GM18511 (cell line): Measurements from ENCODE around the gene USP24.

Source experiments
- ATAC-seq: cut with Tn5 transposase; IDR thresholded peaks from one replicate; pipeline ENCODE4 v1.9.1; 2021; ENCODE audit warnings: mild to moderate bottlenecking, moderate library complexity; ENCODE audit not compliant: unreplicated experiment

USP24 gene

DNA sequence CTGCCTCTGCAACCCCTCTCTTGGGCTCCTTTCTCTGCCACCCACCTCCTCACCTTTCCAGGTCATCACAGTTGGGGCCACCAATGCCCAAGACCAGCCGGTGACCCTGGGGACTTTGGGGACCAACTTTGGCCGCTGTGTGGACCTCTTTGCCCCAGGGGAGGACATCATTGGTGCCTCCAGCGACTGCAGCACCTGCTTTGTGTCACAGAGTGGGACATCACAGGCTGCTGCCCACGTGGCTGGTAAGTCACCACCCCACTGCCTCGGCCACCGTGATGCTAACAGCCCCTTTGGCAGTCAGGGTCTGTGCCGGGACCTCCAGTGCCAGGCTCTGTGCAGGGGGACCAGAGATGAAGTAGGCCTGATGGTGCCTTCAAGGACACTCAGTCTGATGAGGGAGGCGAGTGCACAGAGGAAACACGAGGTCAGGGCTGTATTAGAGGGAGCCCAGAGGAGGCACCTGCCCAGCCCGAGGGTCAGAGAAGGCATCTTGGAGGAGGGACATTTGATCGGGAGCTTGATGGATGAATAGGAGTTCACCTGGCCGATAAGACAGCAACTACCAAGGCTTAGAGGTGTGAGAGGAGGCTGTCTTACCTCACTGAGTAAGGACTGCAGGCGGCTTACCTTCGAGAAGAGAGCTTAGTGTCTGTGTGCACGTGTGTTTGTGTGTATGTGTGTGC is 157.8 kb downstream of the USP24 start:
- no peak for ATAC-seq

DNA sequence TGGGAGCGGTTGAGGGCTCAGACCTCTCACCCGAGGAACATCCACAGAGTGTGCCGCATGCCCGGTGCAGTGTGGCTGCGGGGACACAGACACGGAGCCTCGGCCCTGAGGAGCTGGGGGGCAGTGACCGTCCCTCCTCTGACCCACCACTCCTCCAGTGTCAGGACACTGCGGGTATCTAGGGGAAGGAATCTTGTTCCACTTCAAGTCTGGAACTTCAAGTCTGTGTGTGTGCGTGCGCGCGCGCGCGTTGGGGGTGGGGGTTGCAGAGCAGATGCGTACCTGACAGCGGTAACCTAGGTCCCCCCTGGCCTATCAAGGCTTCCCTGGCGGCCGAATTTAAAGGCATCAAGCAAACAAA is 158.6 kb downstream of the USP24 start:
- no peak for ATAC-seq

DNA sequence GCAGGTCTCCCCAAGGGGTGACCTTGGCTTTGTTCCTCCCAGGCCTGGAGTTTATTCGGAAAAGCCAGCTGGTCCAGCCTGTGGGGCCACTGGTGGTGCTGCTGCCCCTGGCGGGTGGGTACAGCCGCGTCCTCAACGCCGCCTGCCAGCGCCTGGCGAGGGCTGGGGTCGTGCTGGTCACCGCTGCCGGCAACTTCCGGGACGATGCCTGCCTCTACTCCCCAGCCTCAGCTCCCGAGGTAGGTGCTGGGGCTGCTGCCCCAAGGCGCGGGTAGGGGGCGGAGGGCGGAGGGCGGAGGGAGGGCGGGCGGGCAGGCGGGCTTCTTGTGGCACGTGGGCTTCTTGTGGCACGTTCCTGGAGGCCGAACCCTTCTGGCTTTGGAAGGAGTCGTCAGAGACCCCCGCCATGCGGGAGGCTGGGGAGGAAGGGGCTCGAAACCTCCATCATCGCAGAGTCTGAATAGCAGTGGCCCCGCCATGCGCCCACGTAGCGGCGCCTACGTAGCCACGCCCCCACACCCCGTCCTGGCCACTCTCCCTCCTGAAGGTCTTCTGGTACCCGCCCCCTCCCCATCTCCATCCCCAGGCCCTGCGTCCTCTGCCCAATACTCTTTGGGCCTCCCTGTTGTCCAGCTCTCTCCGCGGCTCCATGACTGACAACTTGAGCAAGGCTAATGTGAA is 159.1 kb downstream of the USP24 start:
- no peak for ATAC-seq

- no peak for ATAC-seq
Measured at GRCh38 chr1:55055084-55055882, 159.9 kb downstream of the USP24 start.

DNA sequence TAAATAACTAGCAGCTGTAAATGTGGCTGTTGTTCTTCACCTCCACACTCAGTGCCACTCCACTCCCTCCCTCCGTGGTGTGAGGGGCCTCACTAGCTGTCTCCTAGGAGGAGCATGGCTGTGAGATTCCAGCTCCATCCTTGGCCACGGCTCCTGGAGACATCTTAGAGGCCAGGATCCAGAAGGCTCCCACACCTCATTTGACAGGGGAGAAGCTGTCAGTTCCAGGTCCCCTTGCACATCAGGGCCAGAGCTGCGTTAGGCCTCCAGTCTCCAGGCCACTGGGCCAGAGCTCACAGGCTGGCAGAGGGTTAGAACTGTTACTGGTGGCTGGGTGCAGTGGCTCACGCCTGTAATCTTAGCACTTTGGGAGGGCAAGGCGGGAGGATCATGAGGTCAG is 160.8 kb downstream of the USP24 start:
- no peak for ATAC-seq

DNA sequence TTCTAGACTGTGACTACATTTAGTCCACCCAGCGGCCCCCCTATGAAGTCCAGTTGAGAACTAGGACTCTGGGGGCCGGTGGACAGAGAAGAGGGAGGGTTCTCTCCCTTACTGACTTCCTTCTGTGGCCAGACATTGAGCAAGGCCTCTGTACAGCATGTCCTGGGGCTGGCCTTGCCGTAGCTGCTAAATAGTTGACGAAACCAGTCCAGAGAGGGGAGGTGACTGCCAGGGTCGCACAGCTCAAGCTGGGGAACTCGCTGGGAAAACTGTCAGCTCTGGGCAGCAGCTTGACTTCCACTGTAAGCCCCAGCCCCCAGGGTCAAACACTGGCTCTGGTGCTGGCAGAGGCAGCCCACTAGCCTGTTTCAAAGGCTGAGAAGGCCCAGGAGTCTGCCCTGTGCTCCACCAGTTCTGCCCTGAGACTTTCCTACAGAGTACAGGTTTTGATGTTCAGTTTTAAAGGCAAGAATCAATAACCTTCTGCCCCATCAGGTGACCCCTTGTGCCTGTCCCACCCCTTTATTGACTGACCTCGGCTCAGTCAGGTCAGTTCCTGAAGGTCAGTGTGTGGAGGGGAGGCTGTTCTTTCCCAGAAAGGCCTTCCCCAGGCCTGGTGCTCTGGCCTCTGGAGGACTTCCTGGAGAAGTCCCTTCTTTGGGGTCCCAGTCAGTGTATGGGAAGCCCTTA is 161.8 kb downstream of the USP24 start:
- ATAC-seq: no peak

DNA sequence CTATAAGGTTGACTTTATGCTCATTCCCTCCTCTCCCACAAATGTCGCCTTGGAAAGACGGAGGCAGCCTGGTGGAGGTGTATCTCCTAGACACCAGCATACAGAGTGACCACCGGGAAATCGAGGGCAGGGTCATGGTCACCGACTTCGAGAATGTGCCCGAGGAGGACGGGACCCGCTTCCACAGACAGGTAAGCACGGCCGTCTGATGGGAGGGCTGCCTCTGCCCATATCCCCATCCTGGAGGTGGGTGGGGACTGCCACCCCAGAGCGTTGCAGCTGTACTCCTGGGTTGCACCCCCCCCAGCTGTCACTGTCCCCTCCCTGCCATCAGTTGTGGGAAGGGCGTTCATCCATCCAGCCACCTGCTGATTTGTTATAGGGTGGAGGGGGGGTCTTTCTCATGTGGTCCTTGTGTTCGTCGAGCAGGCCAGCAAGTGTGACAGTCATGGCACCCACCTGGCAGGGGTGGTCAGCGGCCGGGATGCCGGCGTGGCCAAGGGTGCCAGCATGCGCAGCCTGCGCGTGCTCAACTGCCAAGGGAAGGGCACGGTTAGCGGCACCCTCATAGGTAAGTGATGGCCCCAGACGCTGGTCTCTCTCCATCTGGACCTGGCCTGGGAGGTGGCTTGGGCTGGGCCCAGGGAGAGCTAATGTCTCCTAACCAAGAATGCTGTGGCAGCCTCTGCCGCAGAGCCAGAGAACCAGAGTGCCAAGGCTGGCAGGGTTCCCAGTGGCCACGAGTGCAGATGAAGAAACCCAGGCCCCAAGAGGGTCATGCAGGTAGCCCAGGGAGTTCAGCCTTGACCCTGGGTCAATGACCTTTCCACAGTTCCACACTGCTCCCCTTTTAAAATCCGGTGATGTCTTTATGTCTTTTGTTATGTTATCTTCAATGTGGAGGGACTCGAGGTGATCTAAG is 162.7 kb downstream of the USP24 start:
- ATAC-seq: no peak

GRCh38 chr1:55051621-55052020 is 163.5 kb downstream of the USP24 start:
- no peak for ATAC-seq

DNA sequence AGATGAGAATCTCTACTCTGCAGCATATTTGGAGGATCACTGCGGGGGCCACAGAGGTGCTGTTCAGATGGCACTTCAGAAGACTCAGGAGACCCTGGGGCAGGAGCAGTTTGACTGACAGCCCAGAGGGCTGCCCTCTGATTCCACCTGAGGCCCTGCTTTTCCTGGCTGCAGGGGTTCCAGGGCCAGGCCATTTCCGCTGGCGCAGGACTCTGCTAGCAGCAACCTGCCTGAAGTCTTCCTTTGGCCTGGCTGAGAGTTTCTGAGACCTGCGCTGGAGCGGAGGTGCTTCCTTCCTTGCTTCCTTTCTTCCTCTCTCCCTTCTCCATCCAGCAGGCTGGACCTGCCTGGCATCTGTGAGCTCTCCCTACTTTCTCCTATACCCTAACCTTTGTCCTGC is 164.0 kb downstream of the USP24 start:
- no peak for ATAC-seq

- no peak for ATAC-seq
Measured at GRCh38 chr1:55050283-55050682, 164.9 kb downstream of the USP24 start.

DNA sequence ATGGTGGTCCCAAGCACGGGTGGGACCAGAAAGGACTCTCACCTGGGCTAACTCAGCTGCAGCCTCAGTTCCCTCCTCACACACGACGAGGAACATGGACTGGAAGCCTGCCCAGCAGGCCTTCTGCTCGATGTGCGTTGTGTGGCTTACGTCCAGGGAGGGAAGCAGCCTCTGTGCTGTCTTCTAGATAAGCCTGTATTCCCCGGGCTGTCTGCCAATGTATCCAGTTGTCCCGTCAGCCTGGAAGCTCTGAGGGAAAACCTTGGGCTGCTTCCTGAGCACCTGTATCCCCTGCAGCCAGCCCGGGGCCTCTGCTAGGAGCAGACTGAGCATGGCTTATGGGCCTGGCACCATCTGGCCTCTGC is 165.3 kb downstream of the USP24 start:
- ATAC-seq: no peak

GRCh38 chr1:55049271-55049913 is 165.8 kb downstream of the USP24 start:
- no peak for ATAC-seq

GRCh38 chr1:55048453-55049270 is 166.5 kb downstream of the USP24 start:
- ATAC-seq: no peak

DNA sequence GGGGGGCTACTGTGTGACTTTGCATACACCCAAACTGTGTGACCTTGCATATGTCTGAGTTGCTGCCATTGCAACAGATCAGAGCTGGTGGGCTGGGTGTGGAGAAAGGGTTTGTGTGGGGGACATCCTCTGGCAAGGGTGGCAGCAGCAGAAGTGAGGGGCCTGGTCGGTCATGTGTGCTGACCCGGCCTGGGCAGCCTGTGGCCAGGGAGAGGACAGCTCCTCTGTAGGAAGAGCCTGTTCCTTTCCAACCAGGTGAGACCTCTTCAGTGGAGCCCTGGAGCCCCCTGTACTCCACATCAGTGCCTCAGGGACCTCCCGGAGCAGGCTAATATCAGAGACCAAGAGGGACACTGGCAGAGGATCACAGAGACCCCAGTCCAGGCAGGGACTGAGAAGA is 167.6 kb downstream of the USP24 start:
- ATAC-seq: no peak

GRCh38 chr1:55046871-55047270 is 168.3 kb downstream of the USP24 start:
- no peak for ATAC-seq

- ATAC-seq: no peak
Measured at GRCh38 chr1:55045430-55045829, 169.7 kb downstream of the USP24 start.

GRCh38 chr1:55044617-55045397 is 170.4 kb downstream of the USP24 start:
- no peak for ATAC-seq

GRCh38 chr1:55043726-55044125 is 171.4 kb downstream of the USP24 start:
- no peak for ATAC-seq
